B cell (primary cell): ENCODE results near the gene EMC6. TPM values are rescaled to one million over a fixed set of nuclear protein-coding genes. Genes with fewer than 3 reads are reported as not detected.
A peak's percentile ranks its signal among the peaks of the same experiment; 100 is the strongest.

Experiments used
- ATAC-seq: fragments of 200-7000 bp; cut with Tn5 transposase; one replicate; pipeline ENCODE4 v1.10.0; 2021; ENCODE audit warnings: low read depth, mild to moderate bottlenecking, moderate number of reproducible peaks, moderate library complexity
- CTCF ChIA-PET: fragments of 350-600 bp; sonication (Branson Sonifier 250); formaldehyde crosslinking; loops from one replicate; lab custom pipeline; 2021; ENCODE audit warnings: antibody characterized with exemption, inconsistent platforms; lab: Charles Lee
- POLR2A ChIA-PET: fragments of 350-600 bp; sonication (Branson Sonifier 250); formaldehyde crosslinking; loops from one replicate; lab custom pipeline; 2021; ENCODE audit warnings: antibody characterized with exemption; lab: Charles Lee
- DNase-seq: peaks from one replicate; pipeline ENCODE4 v3.0.0; 2013
- H2AFZ ChIP-seq: 2 replicates; pipeline ENCODE4 v1.6.1; 2012; ENCODE audit warnings: mild to moderate bottlenecking, low read depth, low read length; ENCODE audit not compliant: insufficient read depth, poor library complexity, severe bottlenecking
- H3K27ac ChIP-seq, 2 donors: 1 replicate in 1 of 2; 2 replicates in 1 of 2; pipeline ENCODE4 v1.5.1; 2012 to 2013; ENCODE audit warnings: low read length in 2 of 2, mild to moderate bottlenecking in 2 of 2, moderate library complexity in 1 of 2
- H3K27me3 ChIP-seq, 4 experiments: fragments of 200-600 bp in 1 of 4; sonication (generic) in 1 of 4; replicated peaks in 1 of 4; 1 replicate in 2 of 4; 2 replicates in 2 of 4; pipeline versions ENCODE4 v1.6.1 to v1.7.0; 2013 to 2016; ENCODE audit warnings: low read length in 3 of 4, mild to moderate bottlenecking in 2 of 4, mixed read lengths in 1 of 4, moderate library complexity in 1 of 4; ENCODE audit not compliant: insufficient read depth in 4 of 4, control insufficient read depth in 3 of 4; ENCODE audit errors: control extremely low read depth in 1 of 4
- H3K36me3 ChIP-seq, 2 experiments: replicated peaks in 1 of 2; 1 replicate in 1 of 2; 2 replicates in 1 of 2; pipeline versions ENCODE4 v1.6.1 to v1.7.1; 2013; ENCODE audit warnings: low read length in 1 of 2; ENCODE audit not compliant: insufficient read depth in 2 of 2, control insufficient read depth in 1 of 2; ENCODE audit errors: control extremely low read depth in 1 of 2, extremely low read depth in 1 of 2
- H3K4me1 ChIP-seq, 2 donors: fragments of 200-600 bp in 1 of 2; sonication (generic) in 1 of 2; 1 replicate in 1 of 2; 2 replicates in 1 of 2; pipeline versions ENCODE4 v1.5.1 to v1.6.1; 2013 to 2017; ENCODE audit warnings: low read length in 2 of 2; ENCODE audit not compliant: control insufficient read depth in 2 of 2, insufficient read depth in 2 of 2
- H3K4me2 ChIP-seq: replicated peaks from 2 replicates; pipeline ENCODE3; 2012; ENCODE audit warnings: mild to moderate bottlenecking, low read depth, low read length; ENCODE audit not compliant: poor library complexity, severe bottlenecking
- H3K4me3 ChIP-seq, 5 experiments: fragments of 200-600 bp in 1 of 5; sonication (generic) in 1 of 5; 1 replicate in 3 of 5; 2 replicates in 2 of 5; pipeline versions ENCODE4 v1.5.1 to v1.7.0; 2011 to 2016; ENCODE audit warnings: low read length in 4 of 5, mild to moderate bottlenecking in 4 of 5, low read depth in 2 of 5, control low read depth in 1 of 5, moderate library complexity in 1 of 5; ENCODE audit not compliant: insufficient read depth in 1 of 5; ENCODE audit errors: control extremely low read depth in 1 of 5, extremely low read depth in 1 of 5
- H3K79me2 ChIP-seq: fragments of 200-600 bp; sonication (generic); one replicate; pipeline ENCODE4 v1.6.0; 2016; ENCODE audit warnings: low read length; ENCODE audit not compliant: control insufficient read depth, insufficient read depth
- H3K9ac ChIP-seq: fragments of 200-600 bp; sonication (generic); 2 replicates; pipeline ENCODE4 v1.6.1; 2017; ENCODE audit warnings: mild to moderate bottlenecking, low read length, moderate library complexity
- H3K9me3 ChIP-seq, 3 donors: one replicate each; pipeline versions ENCODE4 v1.6.1 to v1.7.1; 2013; ENCODE audit warnings: low read length in 2 of 3; ENCODE audit not compliant: control insufficient read depth in 2 of 3, insufficient read depth in 1 of 3; ENCODE audit errors: control extremely low read depth in 1 of 3
- H4K20me1 ChIP-seq: 2 replicates; pipeline ENCODE4 v1.6.0; 2012; ENCODE audit warnings: mild to moderate bottlenecking, low read length; ENCODE audit not compliant: insufficient read depth, control insufficient read depth, poor library complexity, severe bottlenecking
- H3K27ac Mint-ChIP-seq: one replicate; pipeline ENCODE4 v1.8.0; 2021; ENCODE audit warnings: mixed read lengths
- H3K27me3 Mint-ChIP-seq: one replicate; pipeline ENCODE4 v1.8.0; 2021; ENCODE audit warnings: mixed read lengths
- H3K4me1 Mint-ChIP-seq: one replicate; pipeline ENCODE4 v1.8.0; 2021; ENCODE audit warnings: mixed read lengths
- H3K4me3 Mint-ChIP-seq: one replicate; pipeline ENCODE4 v1.8.0; 2021; ENCODE audit warnings: mixed read lengths
- H3K9me3 Mint-ChIP-seq: one replicate; pipeline ENCODE4 v1.8.0; 2022; ENCODE audit warnings: mixed read lengths; ENCODE audit not compliant: insufficient read depth
- EZH2 ChIP-seq: IDR thresholded peaks from 2 replicates; pipeline ENCODE4 v1.6.1; 2012; ENCODE audit warnings: borderline replicate concordance, low read depth, mild to moderate bottlenecking, moderate library complexity, low read length; ENCODE audit not compliant: insufficient read depth, poor library complexity, severe bottlenecking
- WGBS: methylation state at CpG from one replicate; pipeline ENCODE4 v1.1.5; 2013; ENCODE audit warnings: missing lambda C conversion rate; ENCODE audit not compliant: insufficient coverage; 5-methylcytosine and 5-hydroxymethylcytosine counted together
- intact Hi-C: fragments of 100-400 bp; cut with micrococcal nuclease; formaldehyde crosslinking; loops from one replicate; pipeline ENCODE4 v1.10.0; 2022
- polyA plus RNA-seq: library from polyadenylated mRNA; depleted of rRNA; stranded (reverse); fragments of >200 nt; gene quantifications from 2 replicates; pipeline ENCODE4 v1.2.3, GENCODE V29; 2012
- total RNA-seq, 2 donors: library from RNA; stranded (reverse); fragments of 120-200 nt in 1 of 2; gene quantifications; 1 replicate in 1 of 2; 2 replicates in 1 of 2; pipeline versions ENCODE4 v1.2.3 to v1.2.4, GENCODE V29; 2013 to 2022
- TF ChIP-seq, protein P1 (sequence below): fragments of 200-600 bp; IDR thresholded peaks from one replicate; pipeline ENCODE4 v1.8.0; 2022; ENCODE audit warnings: antibody characterized with exemption, mild to moderate bottlenecking

The EMC6 gene
- total and polyA plus RNA-seq, 2 donors (not counting 1 experiment from before 2014, with no cell fraction given) = 21.1 to 23.4 TPM

DNA sequence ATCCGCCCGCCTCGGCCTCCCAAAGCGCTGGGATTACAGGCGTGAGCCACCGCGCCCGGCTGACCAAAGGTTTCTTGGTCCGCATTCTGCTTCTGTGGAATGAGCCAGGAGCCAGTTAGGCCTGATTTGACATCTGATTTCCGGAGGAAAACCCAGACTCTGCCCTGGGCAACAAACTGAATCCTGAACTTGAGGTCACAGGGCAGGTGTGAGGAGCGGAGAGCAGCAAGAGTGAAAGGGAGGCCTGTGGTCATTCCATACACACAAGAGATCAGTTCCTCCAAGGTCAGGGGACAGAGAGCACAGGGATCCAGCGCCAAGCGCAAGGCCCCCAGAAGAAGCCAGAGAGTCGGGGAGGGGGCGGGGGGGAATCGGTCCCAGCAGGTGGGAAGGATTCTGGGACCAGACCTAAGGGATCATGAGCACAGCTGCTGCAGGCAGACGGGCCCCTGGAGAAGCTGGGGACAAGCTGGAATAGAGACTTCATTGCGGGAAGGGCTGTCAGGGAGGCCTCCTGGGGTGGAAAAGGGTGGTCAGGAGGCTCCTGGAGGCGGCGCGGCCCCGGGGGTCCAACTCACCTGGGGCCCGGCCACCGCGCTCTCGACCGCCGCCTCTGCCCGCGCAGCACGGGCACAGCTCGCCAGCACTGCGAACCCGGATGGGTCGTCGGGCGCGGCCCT lies 33.0 kb upstream of the EMC6 start:
- peaks cover 4% of the 10 kb centered on the region for H4K20me1 ChIP-seq
- Mint-ChIP-seq H3K4me1 (peaks cover 34% of the 10 kb centered on the region), H3K27me3 (no peaks in the 10 kb centered on the region), H3K27ac (peak overlapping the region; percentile 63), H3K4me3 (peak overlapping the region; percentile 99), H3K9me3 (no peaks in the 10 kb centered on the region)
- TF ChIP-seq, protein P1, sequence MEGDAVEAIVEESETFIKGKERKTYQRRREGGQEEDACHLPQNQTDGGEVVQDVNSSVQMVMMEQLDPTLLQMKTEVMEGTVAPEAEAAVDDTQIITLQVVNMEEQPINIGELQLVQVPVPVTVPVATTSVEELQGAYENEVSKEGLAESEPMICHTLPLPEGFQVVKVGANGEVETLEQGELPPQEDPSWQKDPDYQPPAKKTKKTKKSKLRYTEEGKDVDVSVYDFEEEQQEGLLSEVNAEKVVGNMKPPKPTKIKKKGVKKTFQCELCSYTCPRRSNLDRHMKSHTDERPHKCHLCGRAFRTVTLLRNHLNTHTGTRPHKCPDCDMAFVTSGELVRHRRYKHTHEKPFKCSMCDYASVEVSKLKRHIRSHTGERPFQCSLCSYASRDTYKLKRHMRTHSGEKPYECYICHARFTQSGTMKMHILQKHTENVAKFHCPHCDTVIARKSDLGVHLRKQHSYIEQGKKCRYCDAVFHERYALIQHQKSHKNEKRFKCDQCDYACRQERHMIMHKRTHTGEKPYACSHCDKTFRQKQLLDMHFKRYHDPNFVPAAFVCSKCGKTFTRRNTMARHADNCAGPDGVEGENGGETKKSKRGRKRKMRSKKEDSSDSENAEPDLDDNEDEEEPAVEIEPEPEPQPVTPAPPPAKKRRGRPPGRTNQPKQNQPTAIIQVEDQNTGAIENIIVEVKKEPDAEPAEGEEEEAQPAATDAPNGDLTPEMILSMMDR = no peak
- TF ChIP-seq EZH2 = no peak
- H3K79me2 ChIP-seq = peaks cover 45% of the 10 kb centered on the region
- DNase-seq (no peak), ATAC-seq (no peak)
- intact Hi-C loops = loop anchor here (1.0 to 2.0 kb wide), 6 partner anchors 11 to 587 kb away; partner anchors contain the start of genes CYB5D2, EMC6, NCBP3 and TAX1BP3
- POLR2A ChIA-PET = interaction anchor here (0.6 to 1.4 kb wide), 8 partner anchors 10 to 1579 kb away, joined by 3 to 9 read pairs (median 4); partner anchors contain the start of genes CYB5D2, EMC6, TAX1BP3 and TRPV3
- H3K27ac ChIP-seq = no peak overlapping the region
- no peaks in the 10 kb centered on the region for H3K27me3 ChIP-seq
- WGBS = 19% methylated on average over 34 of the region's 38 CpGs
- H3K9ac ChIP-seq = peak overlapping the region; percentile 83
- CTCF ChIA-PET = interaction anchor here (0.5 to 2.4 kb wide), 16 partner anchors 8 to 787 kb away, joined by 3 to 14 read pairs (median 4); partner anchors contain the start of gene HASPIN
- peaks cover 4 to 15% of the 10 kb centered on the region in 2 donors for H3K4me1 ChIP-seq
- H3K4me3 ChIP-seq = peak overlapping the region; percentile 48 to 80 (median 76)
- peak overlapping the region; percentile 77 for H3K4me2 ChIP-seq
- H3K36me3 ChIP-seq = peaks cover 0 to 6% of the 10 kb centered on the region in 2 experiments
- H2AFZ ChIP-seq = peak overlapping the region; percentile 85
- no peaks in the 10 kb centered on the region for H3K9me3 ChIP-seq
